ENCODE results near the gene RCN2.

The RCN2 gene

GRCh38 chr15:76901965-76902364 lies 29.6 kb upstream of the RCN2 start:
- TF ChIP-seq CTCF (IDR thresholded peaks at IDR 0.05; ENCODE audit: low read depth, low read length): no peak
- H3K27me3 ChIP-seq: no peaks in the 10 kb centered on the region

GRCh38 chr15:76903251-76903681 lies 28.3 kb upstream of the RCN2 start:
- H3K27me3 ChIP-seq: no peaks in the 10 kb centered on the region
- H3K4me1 ChIP-seq: peaks cover 2% of the 10 kb centered on the region
- no peak overlapping the region for H3K4me3 ChIP-seq (ENCODE audit: low read depth, low read length)
- H3K9me3 ChIP-seq: no peaks in the 10 kb centered on the region; the same call in 1 of the 2 replicates
- TF ChIP-seq CTCF (IDR thresholded peaks at IDR 0.05; ENCODE audit: low read depth, low read length): peak; percentile 56
- DNase-seq: no peak
- no peaks in the 10 kb centered on the region for H3K36me3 ChIP-seq

More at GRCh38 chr15:76901965-76902364, 29.6 kb upstream of the RCN2 start:
- Histone ChIP-seq H3K4me1 (peaks cover 2% of the 10 kb centered on the region), H3K9me3 (no peaks in the 10 kb centered on the region; the same call in 1 of the 2 replicates), H3K4me3 (ENCODE audit: low read depth, low read length) (no peak overlapping the region), H3K36me3 (no peaks in the 10 kb centered on the region)
- DNase-seq: no peak

GRCh38 chr15:76904461-76905012 lies 27.0 kb upstream of the RCN2 start:
- TF ChIP-seq CTCF (IDR thresholded peaks at IDR 0.05; ENCODE audit: low read depth, low read length): no peak
- DNase-seq: peak; percentile 32
- peaks cover 2% of the 10 kb centered on the region for H3K4me1 ChIP-seq
- peak overlapping the region; percentile 85 for H3K4me3 ChIP-seq (ENCODE audit: low read depth, low read length)
- H3K27me3 ChIP-seq: no peaks in the 10 kb centered on the region
- H3K9me3 ChIP-seq: no peaks in the 10 kb centered on the region
- no peaks in the 10 kb centered on the region for H3K36me3 ChIP-seq

- peaks cover 2% of the 10 kb centered on the region for H3K4me1 ChIP-seq
- no peak; the same call in 1 of the 2 replicates for TF ChIP-seq CTCF (IDR thresholded peaks at IDR 0.05; ENCODE audit: low read depth, low read length)
- H3K36me3 ChIP-seq: no peaks in the 10 kb centered on the region
- H3K4me3 ChIP-seq (ENCODE audit: low read depth, low read length): peak within 1 kb of the TSS; percentile 85
- DNase-seq: peak; percentile 94
- no peaks in the 10 kb centered on the region for H3K27me3 ChIP-seq
- H3K9me3 ChIP-seq: no peaks in the 10 kb centered on the region
Observed at GRCh38 chr15:76905013-76905839, 26.3 kb upstream of the RCN2 start, which contains the start of gene SCAPER. SCAPER (minus strand) TSS chr15:76905340; CDS start chr15:76883817, 21,523 bp downstream.

GRCh38 chr15:76905855-76906254 lies 25.7 kb upstream of the RCN2 start:
- Histone ChIP-seq H3K9me3 (no peaks in the 10 kb centered on the region), H3K4me1 (peaks cover 2% of the 10 kb centered on the region), H3K36me3 (no peaks in the 10 kb centered on the region), H3K4me3 (ENCODE audit: low read depth, low read length) (peak overlapping the region; percentile 85; the same call in 1 of the 2 replicates), H3K27me3 (no peaks in the 10 kb centered on the region)
- DNase-seq: no peak
- no peak for TF ChIP-seq CTCF (IDR thresholded peaks at IDR 0.05; ENCODE audit: low read depth, low read length)

- TF ChIP-seq CTCF (IDR thresholded peaks at IDR 0.05; ENCODE audit: low read depth, low read length): no peak
Observed at GRCh38 chr15:76912430-76912829, 19.1 kb upstream of the RCN2 start.

More at GRCh38 chr15:76912430-76912829, 19.1 kb upstream of the RCN2 start:
- Histone ChIP-seq H3K4me3 (ENCODE audit: low read depth, low read length) (no peak overlapping the region), H3K9me3 (no peaks in the 10 kb centered on the region), H3K36me3 (no peaks in the 10 kb centered on the region), H3K27me3 (no peaks in the 10 kb centered on the region), H3K4me1 (no peaks in the 10 kb centered on the region)
- DNase-seq: no peak

Data from BE2C (cell line).